ENCODE measurements around the gene RBMS3.
"Not testable (repeated sequence)": the region's sequence is repeated elsewhere in the genome, so short reads cannot be mapped to it uniquely, and the experiment has no call there.

RBMS3 gene

DNA sequence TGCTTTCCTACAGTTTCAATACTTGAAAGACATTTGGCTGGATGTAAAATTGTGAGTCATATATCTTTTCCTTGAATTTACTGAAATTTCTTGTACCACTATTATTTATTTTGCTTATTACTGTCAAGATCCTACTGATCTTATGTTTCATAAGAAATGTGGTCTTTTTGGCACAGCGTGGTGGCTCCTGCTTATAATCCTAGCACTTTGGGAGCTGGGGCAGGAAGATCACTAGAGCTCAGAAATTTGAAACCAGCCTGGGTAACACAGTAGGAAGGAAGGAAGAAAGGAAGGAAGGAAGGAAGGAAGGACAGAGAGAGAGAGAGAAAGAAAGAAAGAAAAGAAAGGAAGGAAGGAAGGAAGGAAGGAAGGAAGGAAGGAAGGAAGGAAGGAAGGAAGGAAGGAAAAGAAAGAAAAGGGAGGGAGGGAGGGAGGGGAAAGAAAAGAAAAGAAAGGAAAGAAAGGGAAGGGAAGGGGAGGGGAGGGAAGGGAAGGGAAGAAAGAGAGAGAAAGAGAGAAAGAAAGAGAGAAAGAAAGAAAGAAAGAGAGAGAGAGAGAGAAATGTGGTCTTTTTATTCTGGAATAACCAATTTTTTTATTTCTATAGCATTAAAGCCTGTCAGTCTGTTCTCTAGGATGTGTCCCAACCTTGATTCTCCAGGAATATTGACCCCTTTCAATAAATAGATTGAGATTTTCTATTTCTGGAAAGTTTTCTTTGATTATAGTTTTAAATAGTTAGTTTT, 753.5 kb downstream of the RBMS3 start:
- DNase-seq (ENCODE audit: low read depth): no peak

DNA sequence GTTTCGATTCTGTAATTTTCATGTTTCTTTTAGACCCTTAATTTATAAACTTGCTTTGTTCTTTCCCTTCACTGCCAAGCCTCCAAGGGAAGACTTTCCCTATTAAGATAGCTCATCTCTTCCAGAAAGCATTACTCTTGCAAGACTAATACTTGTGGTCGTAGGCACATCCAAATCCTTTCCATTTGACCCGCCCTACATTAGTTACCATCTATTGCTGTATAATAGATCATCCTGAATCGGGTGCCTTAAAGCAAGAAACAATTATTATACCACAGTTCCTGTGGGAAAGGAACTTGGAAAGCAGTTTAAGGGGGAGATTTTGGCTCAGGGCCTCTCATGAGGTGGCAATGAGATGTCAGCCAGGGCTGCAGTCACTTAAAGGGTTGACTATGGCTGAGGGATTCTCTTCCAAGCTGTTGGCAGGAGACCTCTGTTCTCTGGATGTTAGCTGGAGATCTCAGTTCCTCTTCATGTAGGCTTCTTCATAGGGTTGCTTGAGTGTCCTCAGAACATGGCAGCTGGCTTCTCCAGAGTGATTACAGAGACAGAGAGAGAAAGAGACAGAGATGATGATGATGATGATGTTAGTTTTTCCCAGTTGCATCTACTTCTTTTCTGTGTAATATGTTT, 755.2 kb downstream of the RBMS3 start:
- DNase-seq (ENCODE audit: low read depth): no peak

- DNase-seq (ENCODE audit: low read depth): no peak
Measured at GRCh38 chr3:30040126-30040525, 759.3 kb downstream of the RBMS3 start.

GRCh38 chr3:30041481-30041880, 760.6 kb downstream of the RBMS3 start:
- DNase-seq (ENCODE audit: low read depth): not testable (repeated sequence)

GRCh38 chr3:30042274-30042859, 761.5 kb downstream of the RBMS3 start:
- no peak for DNase-seq (ENCODE audit: low read depth)

DNA sequence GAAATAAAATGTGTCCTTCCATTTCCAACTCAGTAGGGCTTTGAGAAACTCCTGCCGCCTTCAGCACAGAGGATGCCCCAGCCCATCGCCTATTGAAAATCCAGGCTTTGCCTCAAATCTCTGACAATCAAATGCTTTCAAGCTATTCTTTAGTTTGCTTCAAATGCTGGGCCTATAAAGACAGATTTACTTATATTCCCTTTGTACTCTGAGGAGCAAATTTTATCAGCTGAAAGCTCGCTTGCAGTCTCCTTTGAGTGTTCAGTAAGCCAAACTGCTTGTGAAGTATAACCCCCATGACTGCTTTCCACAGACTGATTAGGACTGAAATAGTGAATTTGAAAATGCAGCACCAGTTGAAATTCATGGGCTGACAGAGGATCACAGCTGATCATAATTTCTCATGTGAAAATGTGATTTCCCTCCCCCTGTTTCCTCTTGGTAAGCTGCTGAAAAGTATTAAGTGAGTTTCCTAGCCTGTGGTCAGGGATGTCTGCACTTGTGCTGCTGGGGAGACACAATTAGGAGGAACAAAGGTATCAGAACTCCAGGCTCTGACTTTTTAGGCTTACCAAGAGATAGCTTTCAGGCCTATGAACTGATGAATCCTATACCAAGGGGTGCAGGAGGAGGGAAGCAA, 762.2 kb downstream of the RBMS3 start:
- DNase-seq (ENCODE audit: low read depth): no peak

DNA sequence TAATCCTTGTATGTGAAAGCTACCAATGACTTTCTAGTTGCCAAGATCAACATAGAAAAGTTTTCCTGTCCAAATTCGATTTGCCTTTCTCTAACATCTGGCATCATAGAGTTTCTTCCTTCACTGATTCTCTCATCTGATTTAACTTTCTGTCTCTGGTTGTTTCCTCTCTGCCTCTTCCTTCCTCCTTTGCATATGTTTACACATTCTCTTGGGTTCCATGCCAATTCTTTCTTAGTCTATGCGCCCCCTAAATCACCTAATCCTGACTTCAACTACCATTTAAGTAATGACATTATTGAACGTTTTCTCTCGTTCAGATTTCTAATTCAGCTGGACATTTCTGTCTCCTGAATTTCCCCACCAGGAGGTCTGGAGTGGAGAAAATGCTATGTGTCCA, 763.6 kb downstream of the RBMS3 start:
- DNase-seq (ENCODE audit: low read depth): no peak

DNA sequence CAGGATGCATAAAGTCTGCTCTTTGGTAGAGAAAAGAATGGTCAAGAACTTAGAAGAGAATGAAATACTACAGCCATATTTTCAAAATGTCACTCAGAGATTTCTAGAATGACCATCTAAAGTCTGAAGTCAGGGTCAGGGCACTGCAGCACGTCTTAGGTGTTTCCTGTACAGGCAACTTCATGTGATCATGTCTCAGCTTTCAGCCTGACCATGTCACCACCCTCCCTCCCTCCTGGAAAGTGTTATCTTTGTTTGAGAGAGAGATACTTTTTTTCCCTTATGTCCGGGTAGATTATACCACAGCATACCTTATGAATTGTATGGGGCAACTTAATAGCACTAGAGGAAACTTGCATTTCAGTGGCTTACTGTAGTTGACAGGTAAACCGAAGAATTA, 767.6 kb downstream of the RBMS3 start:
- no peak for DNase-seq (ENCODE audit: low read depth)

DNA sequence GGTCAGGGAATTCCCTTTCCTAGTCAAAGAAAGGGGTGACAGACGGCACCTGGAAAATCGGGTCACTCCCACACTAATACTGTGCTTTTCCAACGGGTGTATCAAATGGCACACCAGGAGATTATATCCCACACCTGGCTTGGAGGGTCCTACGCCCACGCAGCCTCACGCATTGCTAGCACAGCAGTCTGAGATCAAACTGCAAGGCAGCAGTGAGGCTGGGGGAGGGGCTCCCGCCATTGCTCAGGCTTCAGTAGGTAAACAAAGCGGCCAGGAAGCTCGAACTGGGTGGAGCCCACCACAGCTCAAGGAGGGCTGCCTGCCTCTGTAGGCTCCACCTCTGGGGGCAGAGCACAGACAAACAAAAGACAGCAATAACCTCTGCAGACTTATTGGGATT, 769.2 kb downstream of the RBMS3 start:
- not testable (repeated sequence) for DNase-seq (ENCODE audit: low read depth)

- DNase-seq (ENCODE audit: low read depth): no peak
Measured at GRCh38 chr3:30059240-30059639, 778.4 kb downstream of the RBMS3 start.
